OCI-LY7 (cell line): ENCODE measurements around the gene TXLNG. TPM values are rescaled to one million over a fixed set of nuclear protein-coding genes. Genes with fewer than 3 reads are reported as not detected.
"Not testable (repeated sequence)": the region's sequence is repeated elsewhere in the genome, so short reads cannot be mapped to it uniquely, and the experiment has no call there.

Experiments used
- BruUV-seq: library from RNA; stranded (reverse); fragments of 400-500 nt; replicated peaks from 2 replicates; lab custom pipeline; 2021; lab: Mats Ljungman, UMichigan
- CTCF ChIA-PET: fragments of 300-600 bp; sonication (Branson Sonifier 250); formaldehyde crosslinking; loops from one replicate; lab custom pipeline; 2022; ENCODE audit warnings: antibody characterized with exemption; ENCODE audit not compliant: unreplicated experiment; lab: Charles Lee
- POLR2A ChIA-PET: fragments of 300-600 bp; sonication (Branson Sonifier 250); formaldehyde crosslinking; loops from one replicate; lab custom pipeline; 2022; ENCODE audit warnings: antibody characterized with exemption; lab: Charles Lee
- DNase-seq: peaks from one replicate; pipeline ENCODE4 v3.0.0-alpha.2; 2015; ENCODE audit warnings: low spot score
- H2AFZ ChIP-seq: fragments of 200-600 bp; sonication (generic), shearing (Covaris generic); 2 replicates; pipeline ENCODE4 v1.6.1; 2014; ENCODE audit warnings: mild to moderate bottlenecking, antibody characterized with exemption, low read length, moderate library complexity
- H3K27ac ChIP-seq: fragments of 200-600 bp; sonication (generic); 2 replicates; pipeline ENCODE4 v1.5.1; 2014; ENCODE audit warnings: mixed run types, low read depth, mild to moderate bottlenecking, moderate library complexity, low read length, inconsistent platforms; ENCODE audit not compliant: poor library complexity, severe bottlenecking
- H3K36me3 ChIP-seq: fragments of 200-600 bp; sonication (generic); 2 replicates; pipeline ENCODE4 v1.6.1; 2014; ENCODE audit warnings: mild to moderate bottlenecking, antibody characterized with exemption, low read length, moderate library complexity, mixed read lengths; ENCODE audit not compliant: insufficient read depth
- H3K4me1 ChIP-seq: fragments of 200-600 bp; sonication (generic); 2 replicates; pipeline ENCODE4 v1.5.1; 2014; ENCODE audit warnings: mild to moderate bottlenecking, low read length; ENCODE audit not compliant: insufficient read depth, poor library complexity, severe bottlenecking
- H3K4me2 ChIP-seq: fragments of 200-600 bp; sonication (generic); 2 replicates; pipeline ENCODE4 v1.6.1; 2014; ENCODE audit warnings: mild to moderate bottlenecking, low read length
- H3K4me3 ChIP-seq: fragments of 200-600 bp; sonication (generic); 2 replicates; pipeline ENCODE4 v1.5.1; 2014; ENCODE audit warnings: mild to moderate bottlenecking, low read depth, low read length; ENCODE audit not compliant: poor library complexity, severe bottlenecking
- H3K79me2 ChIP-seq: fragments of 200-600 bp; sonication (generic); 2 replicates; pipeline ENCODE4 v1.6.1; 2016; ENCODE audit warnings: low read depth, mild to moderate bottlenecking, low read length, moderate library complexity, mixed read lengths; ENCODE audit not compliant: insufficient read depth
- H3K9me2 ChIP-seq: fragments of 200-600 bp; sonication (generic); 2 replicates; pipeline ENCODE4 v1.6.1; 2016; ENCODE audit warnings: mild to moderate bottlenecking, low read length, mixed read lengths; ENCODE audit not compliant: insufficient read depth
- H3K9me3 ChIP-seq: fragments of 200-600 bp; sonication (generic); 2 replicates; pipeline ENCODE4 v1.6.1; 2014; ENCODE audit warnings: mild to moderate bottlenecking, mixed run types, low read length, mixed read lengths
- H4K20me1 ChIP-seq: fragments of 200-600 bp; sonication (generic); 2 replicates; pipeline ENCODE4 v1.6.1; 2014; ENCODE audit warnings: mild to moderate bottlenecking, antibody characterized with exemption, low read length, moderate library complexity, mixed read lengths; ENCODE audit not compliant: insufficient read depth
- CTCF ChIP-seq: fragments of 200-600 bp; sonication (generic); conservative IDR thresholded peaks from 2 replicates; pipeline ENCODE4 v1.5.1; 2014; ENCODE audit warnings: mild to moderate bottlenecking, antibody characterized with exemption, low read length, moderate library complexity, mixed read lengths
- EZH2phosphoT487 ChIP-seq: fragments of 200-600 bp; sonication (generic); IDR thresholded peaks from 2 replicates; pipeline ENCODE4 v1.6.1; 2018; ENCODE audit warnings: low read depth, borderline replicate concordance, mild to moderate bottlenecking, mixed run types, antibody characterized with exemption, low read length, moderate library complexity, mixed read lengths
- intact Hi-C: fragments of 100-400 bp; cut with micrococcal nuclease; formaldehyde crosslinking; loops from one replicate; pipeline ENCODE4 v1.10.0; 2022; ENCODE audit not compliant: unreplicated experiment
- total RNA-seq, 2 experiments: library from RNA; depleted of rRNA in 1 of 2; stranded (reverse); fragments of >200 nt in 1 of 2; shearing (Covaris generic) in 1 of 2; gene quantifications; 2 replicates each; pipeline ENCODE4 v1.2.3, GENCODE V29; 2014 to 2022

TXLNG gene
- total RNA-seq, 2 experiments from 2014 or later = 16.9 to 22.0 TPM

GRCh38 chrX:16778545-16778944, 7.7 kb upstream of the TXLNG start:
- Histone ChIP-seq H3K4me2 (no peak overlapping the region), H4K20me1 (no peaks in the 10 kb centered on the region), H3K27ac (no peak overlapping the region), H3K4me1 (no peaks in the 10 kb centered on the region), H3K36me3 (no peaks in the 10 kb centered on the region), H3K9me3 (no peaks in the 10 kb centered on the region), H3K79me2 (no peaks in the 10 kb centered on the region), H2AFZ (no peak overlapping the region), H3K4me3 (no peak overlapping the region), H3K9me2 (no peaks in the 10 kb centered on the region)
- CTCF ChIA-PET = no interaction called here
- intact Hi-C loops = no loop called here
- TF ChIP-seq CTCF (no peak), EZH2phosphoT487 (no peak)
- no peak for DNase-seq
- POLR2A ChIA-PET = interaction anchor here (0.6 to 0.8 kb wide), 2 partner anchors 16 to 26 kb away, joined by 3 to 4 read pairs; no protein-coding TSS in a partner anchor
- no TSS peak for BruUV-seq

GRCh38 chrX:16778993-16779392, 7.3 kb upstream of the TXLNG start:
- CTCF ChIA-PET = no interaction called here
- TF ChIP-seq CTCF = no peak
- no peak for TF ChIP-seq EZH2phosphoT487
- no peaks in the 10 kb centered on the region for H4K20me1 ChIP-seq
- no peaks in the 10 kb centered on the region for H3K9me3 ChIP-seq
- no TSS peak for BruUV-seq
- H3K36me3 ChIP-seq = no peaks in the 10 kb centered on the region
- no peak overlapping the region for H2AFZ ChIP-seq
- no peaks in the 10 kb centered on the region for H3K4me1 ChIP-seq
- no peak overlapping the region for H3K4me3 ChIP-seq
- H3K4me2 ChIP-seq = no peak overlapping the region
- no peak overlapping the region for H3K27ac ChIP-seq
- no peaks in the 10 kb centered on the region for H3K79me2 ChIP-seq
- intact Hi-C loops = no loop called here
- POLR2A ChIA-PET = interaction anchor here (0.6 to 0.8 kb wide), 2 partner anchors 16 to 26 kb away, joined by 3 to 4 read pairs; no protein-coding TSS in a partner anchor
- DNase-seq = no peak
- H3K9me2 ChIP-seq = no peaks in the 10 kb centered on the region

- DNase-seq, POLR2A ChIA-PET, CTCF ChIA-PET, H3K36me3 ChIP-seq, intact Hi-C loops, H3K4me2 ChIP-seq, H3K79me2 ChIP-seq, H2AFZ ChIP-seq, H4K20me1 ChIP-seq, H3K9me3 ChIP-seq, H3K9me2 ChIP-seq, H3K4me1 ChIP-seq, H3K4me3 ChIP-seq, BruUV-seq, H3K27ac ChIP-seq: not testable (repeated sequence)
Observed at GRCh38 chrX:16779815-16780214, 6.5 kb upstream of the TXLNG start.
